Measurements from ENCODE around the gene OTOGL.
"Not testable (repeated sequence)": the region's sequence is repeated elsewhere in the genome, so short reads cannot be mapped to it uniquely, and the experiment has no call there.

Gene OTOGL

DNA sequence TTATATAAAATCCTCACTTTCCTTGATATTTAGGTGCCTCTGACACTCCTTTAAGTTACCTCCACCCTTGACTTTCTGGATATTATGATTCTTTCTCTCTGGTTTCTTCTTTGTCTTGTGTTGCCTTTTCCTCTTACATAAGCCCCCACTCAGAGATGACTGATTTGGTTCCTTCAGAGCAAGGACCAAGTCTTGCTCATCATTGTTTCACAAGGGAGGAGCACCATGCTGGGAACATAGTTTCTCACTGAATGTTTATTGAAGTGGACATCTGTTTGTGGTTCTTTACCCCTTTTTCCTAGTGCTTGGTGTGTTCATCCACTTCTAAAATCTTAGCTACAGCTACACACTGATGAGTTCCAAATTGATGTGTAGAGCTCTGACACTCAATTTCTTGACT is 183.4 kb downstream of the OTOGL start:
- DNase-seq, result no peak

DNA sequence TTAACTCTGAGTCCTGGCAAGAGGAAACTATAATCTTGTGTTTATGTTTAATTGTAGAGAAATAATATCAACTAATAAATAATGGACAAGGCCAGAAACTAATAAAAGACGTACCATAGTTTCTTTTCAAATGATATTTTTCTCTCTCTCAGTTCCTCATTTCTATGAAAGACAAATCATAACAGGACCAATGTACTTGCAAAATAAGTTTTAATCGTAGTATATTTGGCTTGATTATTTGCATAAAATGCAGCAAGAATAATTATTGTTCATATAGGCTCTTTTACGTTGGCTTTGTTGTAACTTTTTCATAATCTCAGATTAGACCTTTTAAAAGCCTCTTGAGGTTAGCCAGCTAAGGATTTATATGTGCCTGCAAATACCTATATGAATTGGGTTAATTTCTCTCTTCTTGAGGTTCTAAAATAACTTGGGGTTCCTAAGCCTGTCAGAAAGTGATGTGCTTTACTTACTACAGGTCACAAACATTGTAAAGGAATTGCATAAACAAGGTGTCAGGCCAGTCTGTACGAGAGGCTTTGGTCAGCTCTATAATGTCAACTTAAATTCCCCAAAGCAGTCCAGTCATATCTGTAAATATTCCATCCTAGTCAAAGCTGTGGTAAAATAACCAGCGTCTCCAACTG is 191.9 kb downstream of the OTOGL start:
- no peak for DNase-seq

DNA sequence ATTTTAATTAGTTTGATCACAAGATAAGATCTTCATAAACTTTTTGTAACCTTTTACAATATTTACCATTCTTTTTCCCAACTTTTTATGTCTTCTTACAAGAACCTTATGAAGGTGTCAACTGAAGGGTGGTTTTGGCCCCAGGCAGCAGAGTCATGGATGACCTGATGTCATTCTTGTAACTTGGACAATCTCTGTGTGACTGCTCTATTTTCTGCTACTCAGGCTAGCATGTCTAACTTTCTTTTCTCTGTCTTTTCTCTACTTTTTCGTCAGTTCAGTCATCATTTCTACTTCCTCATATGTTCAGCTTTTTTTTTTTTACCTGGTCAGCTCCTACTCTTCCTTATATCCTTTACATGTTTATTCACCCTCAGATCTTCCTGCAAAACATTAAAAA is 194.0 kb downstream of the OTOGL start:
- no peak for DNase-seq

DNA sequence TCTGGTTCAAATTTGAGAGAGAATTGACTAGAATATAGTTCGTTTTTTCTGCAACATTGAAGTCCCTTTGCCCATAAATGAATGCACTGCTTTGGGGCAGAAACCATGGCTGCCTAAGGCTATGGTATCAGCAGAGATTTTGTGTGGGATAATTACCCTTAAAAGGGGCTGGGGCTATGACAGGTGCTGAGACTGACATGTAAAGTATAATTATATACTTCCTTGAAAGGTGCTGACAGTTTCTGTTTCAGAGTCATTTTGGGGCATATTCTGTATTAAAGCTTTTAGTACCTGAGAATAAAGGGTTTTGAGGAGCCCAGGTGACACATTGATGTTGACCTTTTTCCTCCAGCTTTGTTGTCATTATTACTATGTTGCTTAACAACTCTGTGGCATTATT is 194.4 kb downstream of the OTOGL start:
- no peak for DNase-seq

DNA sequence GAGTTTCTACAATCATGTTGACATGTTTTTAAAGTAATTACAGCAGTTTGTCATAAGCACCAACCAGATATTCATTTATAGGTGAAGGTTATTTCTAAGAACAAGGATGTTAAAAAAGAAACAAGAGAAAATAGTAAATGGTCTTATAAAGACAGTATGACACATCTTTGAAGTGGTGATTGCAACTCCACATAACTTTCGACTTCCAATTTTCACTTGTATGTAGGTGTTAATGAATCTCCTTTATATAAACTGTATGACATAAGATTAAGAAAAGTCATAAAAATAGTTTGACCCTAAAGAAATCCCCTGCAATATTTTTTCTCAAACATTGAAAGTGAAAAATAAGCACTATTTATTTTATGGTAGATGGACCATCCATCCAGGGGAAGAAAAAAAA is 199.9 kb downstream of the OTOGL start:
- no peak for DNase-seq

DNA sequence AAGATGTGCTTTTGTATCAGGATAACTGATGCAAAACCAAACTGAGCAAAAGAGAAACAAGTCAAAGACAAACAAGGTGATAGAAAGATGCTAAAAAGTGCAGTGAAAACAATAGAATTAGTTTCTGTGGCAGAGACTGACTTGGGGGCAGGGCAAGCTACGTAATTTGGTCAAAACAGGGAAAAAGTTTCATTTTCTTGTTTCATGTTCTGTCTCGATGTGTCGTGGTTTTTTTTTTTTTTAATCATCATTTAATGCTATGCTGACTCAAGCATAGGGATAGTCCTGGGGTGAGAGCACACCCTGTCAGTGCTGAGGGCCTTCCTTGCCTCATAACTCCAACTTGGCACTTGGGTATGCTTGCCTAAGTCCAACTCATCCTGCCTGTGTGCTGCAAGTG is 200.6 kb downstream of the OTOGL start:
- DNase-seq, result no peak

DNA sequence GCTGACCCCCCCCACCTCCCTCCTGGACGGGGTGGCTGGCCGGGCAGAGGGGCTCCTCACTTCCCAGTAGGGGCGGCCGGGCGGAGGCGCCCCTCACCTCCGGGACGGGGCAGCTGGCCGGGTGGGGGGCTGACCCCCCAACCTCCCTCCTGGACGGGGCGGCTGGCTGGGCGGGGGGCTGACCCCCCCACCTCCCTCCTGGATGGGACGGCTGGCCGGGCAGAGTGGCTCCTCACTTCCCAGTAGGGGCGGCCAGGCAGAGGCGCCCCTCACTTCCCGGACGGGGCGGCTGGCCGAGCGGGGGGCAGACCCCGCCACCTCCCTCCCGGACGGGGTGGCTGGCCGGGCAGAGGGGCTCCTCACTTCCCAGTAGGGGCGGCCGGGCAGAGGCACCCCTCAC is 208.1 kb downstream of the OTOGL start:
- not testable (repeated sequence) for DNase-seq

DNA sequence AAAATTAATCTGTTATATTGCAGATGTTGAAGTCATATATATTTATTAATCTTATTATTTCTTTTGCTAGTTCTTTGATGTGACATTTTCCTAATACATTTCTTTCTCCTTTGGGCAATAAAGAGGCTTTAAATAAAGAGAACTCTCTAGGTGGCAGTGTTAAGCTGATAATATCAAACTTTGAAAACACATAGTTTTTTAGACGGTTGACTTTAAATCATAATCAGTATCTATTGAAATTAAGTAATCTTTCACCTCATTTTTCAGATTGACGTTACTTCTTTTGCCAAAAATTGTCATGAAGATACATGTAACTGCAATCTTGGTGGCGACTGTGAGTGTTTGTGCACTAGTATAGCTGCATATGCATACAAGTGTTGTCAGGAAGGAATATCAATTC is 213.9 kb downstream of the OTOGL start:
- DNase-seq, result no peak

DNA sequence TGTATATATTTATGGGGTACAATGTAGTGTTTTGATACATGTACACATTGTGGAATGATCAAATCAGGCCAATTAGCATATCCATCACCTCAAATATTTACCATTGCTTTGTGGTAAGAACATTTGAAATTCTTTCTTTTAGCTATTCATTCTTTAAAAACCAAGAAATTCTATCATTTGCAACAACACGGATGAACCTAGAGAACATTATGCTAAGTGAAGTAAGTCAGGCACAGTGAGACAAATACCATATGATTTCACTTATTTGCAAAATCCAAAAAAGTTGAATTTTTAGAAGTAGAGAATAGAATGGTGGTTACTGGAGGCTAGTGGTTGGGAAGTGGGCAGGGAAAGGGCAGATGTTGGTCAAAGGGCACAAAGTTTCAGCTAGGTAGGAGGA is 215.4 kb downstream of the OTOGL start:
- DNase-seq, result no peak

DNA sequence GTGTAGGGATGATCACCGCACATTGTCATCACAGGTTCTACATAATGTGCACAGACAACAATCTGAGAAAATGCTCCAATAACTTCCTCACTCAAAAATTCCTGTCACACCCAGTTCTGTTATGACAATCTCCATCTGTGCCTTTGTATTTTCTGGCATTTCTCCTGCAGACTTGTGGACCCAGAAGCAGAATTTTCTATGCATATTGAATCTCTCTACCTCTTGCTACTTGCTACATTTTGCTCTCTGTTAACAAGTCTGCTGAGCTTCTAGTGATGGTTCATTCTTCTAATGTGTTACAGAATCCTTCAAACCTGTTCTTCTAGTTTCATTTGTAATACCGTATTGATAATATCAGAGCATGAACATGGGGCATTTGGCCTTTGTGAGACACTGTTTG is 216.9 kb downstream of the OTOGL start:
- no peak for DNase-seq

DNA sequence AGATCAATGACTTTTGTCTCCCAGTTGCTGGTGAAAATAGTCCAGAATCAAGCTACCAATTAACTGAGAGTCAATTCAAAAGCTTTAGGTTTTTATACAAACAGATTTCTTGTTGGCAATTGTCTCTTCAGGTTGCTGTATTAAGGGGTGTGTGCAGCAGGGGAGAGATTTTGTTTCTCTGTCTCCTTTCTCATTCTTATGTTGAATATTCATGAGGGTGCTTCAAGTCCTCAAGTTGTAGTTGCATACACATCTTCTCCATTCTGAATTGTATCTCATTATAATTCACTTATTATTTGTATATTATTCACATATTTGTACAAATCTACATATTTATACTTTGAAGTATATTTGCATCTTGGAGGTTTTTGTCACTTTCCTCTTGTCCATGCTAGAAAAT is 218.0 kb downstream of the OTOGL start:
- no peak for DNase-seq

DNA sequence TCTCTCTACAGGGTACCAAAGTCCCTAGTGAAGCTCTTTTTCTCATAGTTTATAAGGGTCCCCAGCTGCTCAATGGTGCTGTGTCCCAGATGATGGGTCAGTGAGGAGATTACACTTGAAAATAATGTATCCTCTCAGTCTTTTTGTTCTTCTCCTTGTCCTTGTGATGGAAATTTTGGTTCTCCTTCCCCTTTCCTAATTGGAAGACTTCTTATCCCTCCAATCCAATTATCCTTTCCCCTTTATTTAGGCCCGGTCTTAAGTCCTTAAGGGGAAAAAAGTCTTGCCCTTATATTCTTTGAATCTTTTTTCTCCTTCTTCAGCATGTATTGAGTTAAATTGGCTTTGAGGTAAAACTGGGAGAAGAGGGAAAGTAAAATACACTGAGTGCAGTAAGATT is 218.6 kb downstream of the OTOGL start:
- no peak for DNase-seq

DNA sequence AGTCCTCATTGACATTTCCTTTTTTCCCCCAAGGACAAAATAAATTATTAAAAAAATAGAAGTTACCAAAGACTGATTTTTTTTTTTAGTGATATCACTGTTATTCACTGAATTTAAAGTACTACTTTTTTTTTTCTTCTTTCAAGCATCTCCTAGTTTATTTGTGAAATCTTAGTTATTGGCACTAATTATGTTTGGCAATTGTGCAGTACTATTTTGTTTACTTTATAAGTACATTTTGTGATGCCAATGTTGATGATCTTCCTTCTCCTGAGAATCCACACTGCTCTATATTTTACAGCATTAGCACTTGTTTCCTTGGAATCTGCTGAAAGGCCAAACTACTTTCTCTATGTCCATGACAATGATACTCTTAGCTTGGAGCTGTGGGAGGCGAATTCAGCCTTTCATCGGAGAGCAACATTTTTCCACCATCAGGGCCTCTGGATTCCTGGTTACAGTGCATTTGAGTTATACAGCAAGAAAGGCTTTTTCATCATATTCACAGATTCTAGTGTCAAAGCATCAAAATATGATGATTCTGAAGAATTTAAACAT is 220.9 kb downstream of the OTOGL start:
- no peak for DNase-seq

DNA sequence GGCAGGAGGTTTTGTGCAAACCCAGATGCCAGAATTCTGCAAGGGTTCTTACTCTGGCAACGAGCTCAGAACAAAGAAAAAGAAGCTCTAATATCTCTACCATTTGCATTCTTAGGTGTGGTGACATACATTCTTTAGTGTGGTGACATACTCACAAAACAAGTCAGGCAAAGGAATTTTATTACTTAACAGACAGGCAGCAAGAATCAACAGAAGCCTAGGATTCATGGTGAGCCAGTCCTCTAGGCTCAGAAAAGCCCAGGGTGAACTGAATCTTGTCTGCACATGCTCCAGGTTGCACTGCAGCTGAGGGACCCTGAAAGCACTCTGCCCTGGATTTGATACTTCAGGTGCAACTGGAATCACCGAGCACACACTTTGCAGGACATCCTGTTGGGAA is 222.3 kb downstream of the OTOGL start:
- DNase-seq, result no peak

DNA sequence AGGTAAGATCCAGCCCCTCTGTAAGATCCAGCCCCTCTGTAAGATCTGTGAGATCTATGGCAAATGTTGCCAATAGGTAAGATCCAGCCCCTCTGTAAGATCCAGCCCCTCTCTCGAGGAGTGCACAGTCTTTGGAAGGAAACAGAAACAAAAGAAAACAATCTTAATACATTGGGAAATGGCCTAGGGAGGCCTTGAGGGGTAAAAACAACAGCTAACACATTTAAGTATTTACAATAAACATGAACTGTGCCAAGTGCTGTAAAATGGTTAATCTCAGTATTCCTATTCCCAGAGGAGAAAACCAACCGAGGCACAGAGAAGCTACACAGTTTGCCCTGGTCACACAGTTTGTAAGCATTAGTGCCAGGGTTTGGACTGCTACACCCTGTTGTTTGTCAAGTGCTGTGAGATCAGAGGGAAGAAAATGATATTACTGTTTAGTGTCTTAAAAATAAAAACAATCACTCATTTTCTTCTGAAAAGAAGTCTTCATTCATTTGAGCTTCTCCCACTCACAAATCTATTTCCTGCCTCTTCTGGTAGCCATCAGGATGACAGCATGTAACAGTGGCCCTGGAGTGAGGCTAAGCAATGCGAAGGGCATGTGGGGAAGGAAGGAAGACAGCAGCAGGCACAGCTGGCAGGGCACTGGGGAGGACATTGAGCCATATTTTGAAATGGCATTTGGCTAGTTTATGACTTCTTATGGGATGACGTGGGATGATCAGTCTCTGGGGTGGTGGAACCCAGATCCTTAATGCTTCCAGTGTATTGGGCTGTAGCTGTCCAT is 226.0 kb downstream of the OTOGL start:
- no peak for DNase-seq

DNA sequence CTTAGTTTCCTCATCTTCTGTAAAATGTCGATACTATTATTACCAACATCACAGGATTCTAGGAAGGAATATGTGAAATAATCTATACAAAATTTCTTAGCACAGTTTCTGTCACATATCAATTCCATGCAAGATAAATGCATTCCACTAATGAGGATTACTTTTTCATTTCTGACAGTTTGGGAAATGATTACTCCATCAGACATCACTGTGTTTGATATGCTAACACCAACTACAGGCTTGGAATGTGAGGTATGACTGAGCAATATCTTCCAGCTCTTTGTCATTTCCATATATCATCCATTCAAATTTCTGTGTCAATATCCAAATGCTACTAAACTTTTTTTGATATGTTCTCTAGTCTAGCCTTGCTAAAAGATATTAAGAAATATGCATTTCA is 233.5 kb downstream of the OTOGL start:
- DNase-seq, result no peak

DNA sequence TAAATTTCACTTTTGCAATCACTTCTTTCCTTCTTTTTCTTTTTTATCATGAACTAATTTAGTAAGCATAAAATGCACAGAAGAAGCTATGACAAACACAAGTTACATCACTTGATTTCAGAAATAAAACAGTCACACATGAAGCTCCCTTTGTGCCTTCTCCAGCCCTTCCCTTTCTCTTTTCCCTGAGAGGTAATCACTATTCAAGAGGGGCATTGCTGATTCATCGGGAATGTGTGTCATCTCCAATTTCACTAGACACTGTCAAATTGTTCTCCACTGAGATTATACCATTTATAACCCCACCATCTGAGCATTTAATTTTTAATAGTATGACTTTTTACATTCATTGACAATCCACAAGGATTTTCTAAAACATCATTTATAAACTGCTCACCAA is 253.1 kb downstream of the OTOGL start:
- no peak for DNase-seq

DNA sequence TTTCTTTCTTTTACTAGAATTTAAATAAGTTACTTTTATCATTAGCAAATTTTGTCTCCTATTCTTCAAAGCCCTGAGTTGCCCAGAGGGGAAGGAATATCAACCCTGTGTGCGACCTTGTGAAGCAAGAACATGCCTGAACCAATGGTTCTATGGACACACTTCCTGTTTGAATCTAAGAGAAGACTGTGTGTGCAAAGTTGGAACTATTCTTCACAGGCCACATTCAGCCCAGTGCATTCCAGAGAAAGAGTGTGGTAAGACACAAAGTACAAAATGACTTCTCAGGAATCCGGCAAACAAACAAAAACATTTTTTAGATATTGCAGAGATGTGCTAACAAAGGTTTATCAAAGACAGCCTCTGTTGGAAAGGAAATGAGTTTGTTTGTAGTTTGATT is 253.9 kb downstream of the OTOGL start:
- DNase-seq, result no peak

DNA sequence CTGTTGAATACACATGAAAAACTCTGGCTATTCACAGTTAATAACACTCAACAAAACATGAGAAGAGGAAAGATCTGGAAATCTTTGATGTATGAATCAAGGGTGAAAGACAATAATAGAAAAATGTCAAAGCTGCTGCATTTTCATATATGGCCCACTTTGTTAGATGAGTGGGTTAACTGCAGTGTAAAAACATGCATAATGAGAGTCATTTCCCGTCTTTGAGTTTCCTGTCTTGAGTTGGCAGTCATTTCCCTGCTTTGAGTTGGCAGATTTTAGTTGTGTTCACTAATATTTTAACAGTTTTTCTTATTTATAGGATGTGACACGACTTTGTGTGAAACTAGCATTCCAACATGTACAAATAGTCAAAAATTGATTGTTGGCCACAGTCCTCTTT is 256.8 kb downstream of the OTOGL start:
- no peak for DNase-seq

DNA sequence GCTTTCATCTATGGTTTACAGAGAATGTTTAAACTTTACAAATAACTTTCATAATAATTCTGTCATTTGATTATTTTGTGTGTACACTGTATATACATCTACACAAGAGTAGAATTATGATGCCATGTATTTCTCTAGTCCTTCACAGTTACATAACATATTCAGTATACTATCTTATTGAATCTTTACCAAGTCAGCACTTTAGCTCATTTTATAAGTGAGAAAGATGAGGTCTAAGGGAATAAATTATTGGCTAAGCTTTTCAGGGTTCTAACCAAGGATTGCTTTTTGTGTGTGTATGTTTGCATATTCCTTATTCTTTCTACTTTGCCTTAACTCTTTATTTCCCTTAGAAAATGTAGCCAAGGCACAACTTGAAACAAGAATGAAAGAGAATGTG is 260.4 kb downstream of the OTOGL start:
- no peak for DNase-seq

DNA sequence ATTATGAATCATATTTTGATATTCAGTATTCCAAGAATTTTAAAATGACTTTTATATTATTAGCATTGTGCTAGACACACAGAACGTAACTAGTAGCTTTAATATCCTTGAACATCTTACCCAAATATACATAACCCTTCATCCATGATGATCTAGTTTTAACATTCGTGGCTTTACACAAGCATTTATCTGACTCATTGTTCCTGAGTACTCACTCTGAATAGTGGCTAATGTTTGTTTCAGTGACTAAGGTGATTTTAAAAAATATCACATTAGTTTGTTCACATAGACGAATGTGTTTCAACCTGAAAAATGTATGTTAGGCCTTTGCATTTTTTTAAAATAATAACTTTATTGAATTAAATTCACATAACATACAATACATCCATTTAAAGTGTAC is 264.7 kb downstream of the OTOGL start:
- DNase-seq, result no peak

DNA sequence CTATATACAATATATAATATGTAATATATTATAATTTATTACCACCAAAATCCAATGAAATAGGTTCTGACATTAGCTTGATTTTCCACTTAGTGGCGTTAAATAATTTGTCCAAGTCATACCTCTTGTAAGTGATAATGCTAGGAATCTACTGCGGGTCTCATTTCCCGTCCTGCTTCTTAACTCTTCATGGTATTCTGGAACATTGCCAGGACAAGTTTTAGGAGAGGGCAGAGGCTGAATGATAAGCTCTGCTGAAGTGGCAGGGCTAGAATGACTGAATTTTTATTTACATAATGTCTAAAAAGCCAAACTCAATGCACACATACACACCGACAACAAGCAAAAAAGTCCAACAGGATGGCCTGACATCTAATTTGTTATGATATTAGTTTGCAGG is 274.3 kb downstream of the OTOGL start:
- DNase-seq, result no peak

DNA sequence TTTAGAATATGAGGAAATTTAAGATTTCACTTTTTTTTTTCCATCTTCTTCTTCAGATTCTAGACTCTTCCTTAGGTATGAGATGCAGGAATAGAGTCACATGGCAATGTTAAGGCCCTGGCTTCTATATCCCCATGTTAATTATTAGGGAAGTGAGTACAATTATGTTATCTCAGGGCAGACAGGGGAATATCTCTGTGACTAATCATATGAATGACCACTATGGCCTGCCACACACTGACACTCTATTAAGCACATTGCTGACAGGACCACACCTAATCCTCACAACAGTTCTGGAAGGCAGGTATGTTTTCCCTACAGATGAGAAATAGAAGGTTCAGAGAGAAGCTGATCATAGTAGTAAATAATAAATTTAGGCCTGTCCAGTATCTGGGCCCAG is 275.3 kb downstream of the OTOGL start:
- no peak for DNase-seq

DNA sequence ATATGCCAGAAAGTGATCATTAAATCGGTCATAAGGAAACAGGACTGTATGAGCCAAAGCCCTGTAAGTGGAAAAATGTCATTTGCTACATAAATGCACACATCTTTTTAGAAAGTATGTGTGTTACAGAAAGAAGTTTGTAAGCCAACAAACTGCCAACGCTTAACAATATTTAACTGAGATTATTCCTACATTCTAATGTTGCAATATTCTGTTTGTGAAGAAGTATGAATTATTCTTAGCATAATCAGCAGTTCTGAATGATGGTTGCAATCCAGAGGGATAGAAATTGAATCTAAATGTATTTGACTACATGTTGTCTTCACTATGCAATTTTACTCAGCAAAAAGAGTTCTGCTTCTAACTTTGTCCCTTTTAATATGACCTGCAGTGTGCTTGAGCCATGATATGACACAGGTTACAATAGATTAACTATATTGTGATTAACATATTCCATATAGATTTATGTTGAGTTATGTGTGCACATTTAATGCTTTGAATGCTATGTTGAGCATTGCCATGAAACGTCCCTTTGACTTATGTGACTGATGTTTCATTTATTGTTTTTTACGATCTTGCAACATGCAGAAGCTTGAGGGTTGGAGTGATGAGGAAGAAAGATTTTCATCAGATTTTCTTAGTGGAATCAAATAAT is 277.9 kb downstream of the OTOGL start:
- DNase-seq, result no peak

Data from stimulated activated CD4-positive, alpha-beta T cell treated with anti-CD3 and anti-CD28 coated beads, Interleukin-1b, Interleukin-23, amount 100 ng/mL, for 48 hours (primary cell).